ENCODE results near the gene CBARP.

GRCh38 chr19:1244693-1245451 is 7.1 kb upstream of the CBARP start:
- no peak for TF ChIP-seq CTCF (conservative IDR thresholded peaks at IDR 0.05 in 1 of 2, IDR thresholded peaks at IDR 0.05 in 1 of 2; ENCODE audit: extremely low read depth in 1 of 2, insufficient read depth in 1 of 2, low read depth in 1 of 2, low read length in 2 of 2)
- no peak for TF ChIP-seq EZH2 (IDR thresholded peaks at IDR 0.05; ENCODE audit: borderline replicate concordance, low read length)

Measured in mammary epithelial cell (primary cell).